ENCODE results near the gene GBX2. TPM values are rescaled to one million over a fixed set of nuclear protein-coding genes. Genes with fewer than 3 reads are reported as not detected.

The GBX2 gene
- total RNA-seq, 2 donors from 2014 or later: not detected

DNA sequence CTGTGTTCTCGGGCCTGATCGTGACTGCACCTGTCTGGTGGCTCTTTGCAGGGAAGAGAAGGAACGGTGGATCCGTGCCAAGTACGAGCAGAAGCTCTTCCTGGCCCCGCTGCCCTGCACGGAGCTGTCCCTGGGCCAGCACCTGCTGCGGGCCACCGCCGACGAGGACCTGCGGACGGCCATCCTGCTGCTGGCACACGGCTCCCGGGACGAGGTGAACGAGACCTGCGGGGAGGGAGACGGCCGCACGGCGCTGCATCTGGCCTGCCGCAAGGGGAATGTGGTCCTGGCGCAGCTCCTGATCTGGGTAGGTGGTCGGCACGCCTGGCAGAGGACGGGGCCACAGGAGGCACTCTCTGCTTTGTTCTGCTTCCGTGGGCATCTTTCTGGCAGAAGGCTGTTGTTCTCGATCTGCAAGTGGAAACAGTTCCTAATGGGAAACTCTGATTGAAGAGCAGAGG is 48.0 kb downstream of the GBX2 start:
- Histone ChIP-seq H3K27ac (no peak overlapping the region), H3K4me3 (no peak overlapping the region), H3K27me3 (no peaks in the 10 kb centered on the region), H3K36me3 (replicated peaks in 1 of 2; ENCODE audit: insufficient read depth in 1 of 2, low read depth in 2 of 2) (peaks cover 3 to 6% of the 10 kb centered on the region in 2 donors), H3K4me1 (no peaks in the 10 kb centered on the region), H3K9me3 (no peaks in the 10 kb centered on the region)
- ATAC-seq: no peak
- DNase-seq: no peak
- 83 to 91% methylated on average over 6 to 29 of the region's 29 CpGs for WGBS, 2 donors
- no peak for TF ChIP-seq CTCF (IDR thresholded peaks at IDR 0.05)
- intact Hi-C loops (cut with DNase I): no loop called here

DNA sequence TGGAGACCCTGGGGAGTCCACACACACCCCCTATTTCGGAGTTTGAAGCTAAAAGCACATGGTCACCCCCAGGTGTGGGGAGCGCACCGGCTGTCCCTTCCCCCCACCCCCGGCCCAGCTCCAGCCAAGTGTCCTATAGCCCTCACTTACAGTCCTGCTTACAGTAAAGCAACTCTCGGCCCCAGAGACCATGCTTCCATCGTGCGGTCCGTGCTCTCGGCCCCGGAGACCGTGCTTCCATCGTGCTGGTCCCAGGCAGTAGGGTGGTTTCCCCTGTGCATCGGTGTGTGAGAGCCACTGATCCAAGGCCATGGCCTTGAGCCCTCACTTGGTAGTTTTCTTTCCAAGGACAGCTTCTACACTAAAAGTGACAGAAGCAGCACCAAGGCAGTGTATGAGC is 48.7 kb downstream of the GBX2 start:
- Histone ChIP-seq H3K27me3 (no peaks in the 10 kb centered on the region), H3K4me3 (no peak overlapping the region), H3K4me1 (no peaks in the 10 kb centered on the region), H3K36me3 (replicated peaks in 1 of 2; ENCODE audit: insufficient read depth in 1 of 2, low read depth in 2 of 2) (peaks cover 3 to 6% of the 10 kb centered on the region in 2 donors), H3K9me3 (no peaks in the 10 kb centered on the region), H3K27ac (no peak overlapping the region)
- DNase-seq (no peak), ATAC-seq (no peak)
- WGBS, 2 donors: 86 to 93% methylated on average over 9 to 13 of the region's 13 CpGs
- TF ChIP-seq POLR2A (IDR thresholded peaks at IDR 0.05): no peak
- TF ChIP-seq CTCF (IDR thresholded peaks at IDR 0.05): no peak
- intact Hi-C loops (cut with DNase I): no loop called here

GRCh38 chr2:236119003-236119402 is 49.2 kb downstream of the GBX2 start:
- H3K36me3 ChIP-seq (replicated peaks in 1 of 2; ENCODE audit: insufficient read depth in 1 of 2, low read depth in 2 of 2): peaks cover 3% of the 10 kb centered on the region in 2 donors
- H3K4me1 ChIP-seq: no peaks in the 10 kb centered on the region
- no peak overlapping the region for H3K4me3 ChIP-seq
- no peak for DNase-seq
- ATAC-seq: no peak
- TF ChIP-seq CTCF (IDR thresholded peaks at IDR 0.05) (no peak), POLR2A (IDR thresholded peaks at IDR 0.05) (no peak)
- H3K9me3 ChIP-seq: no peaks in the 10 kb centered on the region
- 95 to 96% methylated on average over 4 of the region's 4 CpGs for WGBS, 2 donors
- no peak overlapping the region for H3K27ac ChIP-seq
- intact Hi-C loops (cut with DNase I): no loop called here
- no peaks in the 10 kb centered on the region for H3K27me3 ChIP-seq

GRCh38 chr2:236117861-236118269 is 50.3 kb downstream of the GBX2 start:
- Histone ChIP-seq H3K9me3 (no peaks in the 10 kb centered on the region), H3K4me1 (no peaks in the 10 kb centered on the region), H3K36me3 (replicated peaks in 1 of 2; ENCODE audit: insufficient read depth in 1 of 2, low read depth in 2 of 2) (peaks cover 0 to under 1% of the 10 kb centered on the region in 2 donors), H3K4me3 (no peak overlapping the region), H3K27ac (no peak overlapping the region), H3K27me3 (no peaks in the 10 kb centered on the region)
- intact Hi-C loops (cut with DNase I): no loop called here
- no peak for ATAC-seq
- TF ChIP-seq POLR2A (IDR thresholded peaks at IDR 0.05) (no peak), CTCF (IDR thresholded peaks at IDR 0.05) (no peak)
- no peak for DNase-seq
- WGBS, 2 donors: 42 to 61% methylated on average over 10 of the region's 10 CpGs

GRCh38 chr2:236117401-236117800 is 50.8 kb downstream of the GBX2 start:
- H3K27me3 ChIP-seq: no peaks in the 10 kb centered on the region
- H3K4me1 ChIP-seq: no peaks in the 10 kb centered on the region
- 82 to 89% methylated on average over 10 of the region's 10 CpGs for WGBS, 2 donors
- no peak for DNase-seq
- no peak for TF ChIP-seq CTCF (IDR thresholded peaks at IDR 0.05)
- no peak for TF ChIP-seq POLR2A (IDR thresholded peaks at IDR 0.05)
- H3K9me3 ChIP-seq: no peaks in the 10 kb centered on the region
- H3K27ac ChIP-seq: no peak overlapping the region
- no peak for ATAC-seq
- intact Hi-C loops (cut with DNase I): no loop called here
- no peak overlapping the region for H3K4me3 ChIP-seq
- H3K36me3 ChIP-seq (replicated peaks in 1 of 2; ENCODE audit: insufficient read depth in 1 of 2, low read depth in 2 of 2): no peaks in the 10 kb centered on the region
